Mesenchymal stem cell (in vitro differentiated cells and primary cell): ENCODE measurements around the gene C9orf72.

ENCODE experiments used
- DNase-seq: peaks from one replicate; pipeline ENCODE4 v3.0.0-alpha.2; 2013
- H2AFZ ChIP-seq: one replicate; pipeline ENCODE4 v1.6.1; 2013; ENCODE audit warnings: low read depth, mild to moderate bottlenecking, control low read depth, inconsistent platforms, low read length, moderate library complexity
- H2AK5ac ChIP-seq: 2 replicates; pipeline ENCODE4 v1.6.1; 2013; ENCODE audit warnings: low read length, moderate library complexity, mild to moderate bottlenecking, inconsistent platforms; ENCODE audit not compliant: severe bottlenecking
- H2BK120ac ChIP-seq: one replicate; pipeline ENCODE4 v1.6.1; 2013; ENCODE audit warnings: low read depth, mild to moderate bottlenecking, inconsistent platforms, low read length, moderate library complexity
- H2BK12ac ChIP-seq, 2 experiments: one replicate each; pipeline ENCODE4 v1.6.1; 2013; ENCODE audit warnings: inconsistent platforms in 2 of 2, low read length in 2 of 2, mild to moderate bottlenecking in 2 of 2, moderate library complexity in 2 of 2, control low read depth in 1 of 2
- H2BK15ac ChIP-seq: one replicate; pipeline ENCODE4 v1.6.1; 2013; ENCODE audit warnings: mild to moderate bottlenecking, low read depth, inconsistent platforms; ENCODE audit not compliant: poor library complexity, severe bottlenecking
- H2BK5ac ChIP-seq: 2 replicates; pipeline ENCODE4 v1.6.1; 2013; ENCODE audit warnings: low read depth, mild to moderate bottlenecking, low read length, control low read depth, inconsistent platforms; ENCODE audit not compliant: poor library complexity, severe bottlenecking
- H3K14ac ChIP-seq, 2 experiments: one replicate each; pipeline ENCODE4 v1.6.1; 2013; ENCODE audit warnings: inconsistent platforms in 2 of 2, low read length in 2 of 2, control low read depth in 1 of 2, mild to moderate bottlenecking in 1 of 2, moderate library complexity in 1 of 2
- H3K18ac ChIP-seq, 2 experiments: one replicate each; pipeline ENCODE4 v1.6.1; 2013; ENCODE audit warnings: inconsistent platforms in 2 of 2, low read length in 2 of 2, control low read depth in 1 of 2, low read depth in 1 of 2, mild to moderate bottlenecking in 1 of 2
- H3K23ac ChIP-seq, 2 experiments: one replicate each; pipeline ENCODE4 v1.6.1; 2013; ENCODE audit warnings: inconsistent platforms in 2 of 2, low read length in 2 of 2, mild to moderate bottlenecking in 2 of 2, moderate library complexity in 2 of 2, control low read depth in 1 of 2
- H3K27ac ChIP-seq: 2 replicates; pipeline ENCODE4 v1.5.1; 2013; ENCODE audit warnings: mild to moderate bottlenecking, moderate library complexity, low read length, control low read depth, inconsistent platforms; ENCODE audit not compliant: poor library complexity, severe bottlenecking
- H3K27me3 ChIP-seq, 2 experiments: 2 replicates each; pipeline versions ENCODE4 v1.6.1 to v1.7.0; 2013; ENCODE audit warnings: low read length in 2 of 2, mild to moderate bottlenecking in 2 of 2, moderate library complexity in 2 of 2, control low read depth in 1 of 2, inconsistent platforms in 1 of 2; ENCODE audit not compliant: control insufficient read depth in 1 of 2, insufficient read depth in 1 of 2
- H3K36me3 ChIP-seq, 2 experiments: 2 replicates each; pipeline versions ENCODE4 v1.6.1 to v1.7.0; 2013; ENCODE audit warnings: low read length in 2 of 2, control low read depth in 1 of 2, inconsistent platforms in 1 of 2, low read depth in 1 of 2, mild to moderate bottlenecking in 1 of 2; ENCODE audit not compliant: insufficient read depth in 2 of 2, control insufficient read depth in 1 of 2
- H3K4ac ChIP-seq, 2 experiments: one replicate each; pipeline ENCODE4 v1.6.1; 2013; ENCODE audit warnings: inconsistent platforms in 2 of 2, low read length in 2 of 2, mild to moderate bottlenecking in 2 of 2, moderate library complexity in 2 of 2, control low read depth in 1 of 2, low read depth in 1 of 2
- H3K4me1 ChIP-seq: 2 replicates; pipeline ENCODE4 v1.6.1; 2013; ENCODE audit warnings: low read depth, low read length, control low read depth; ENCODE audit not compliant: control insufficient read depth, insufficient read depth
- H3K4me2 ChIP-seq: 2 replicates; pipeline ENCODE4 v1.6.1; 2013; ENCODE audit warnings: low read length, mild to moderate bottlenecking, inconsistent platforms; ENCODE audit not compliant: poor library complexity, severe bottlenecking
- H3K4me3 ChIP-seq, 2 experiments: 2 replicates each; pipeline versions ENCODE4 v1.5.1 to v1.7.0; 2013; ENCODE audit warnings: low read length in 2 of 2, mild to moderate bottlenecking in 2 of 2, control low read depth in 1 of 2, low read depth in 1 of 2; ENCODE audit not compliant: insufficient read depth in 1 of 2
- H3K79me1 ChIP-seq: replicated peaks from 2 replicates; pipeline ENCODE4 v1.6.1; 2013; ENCODE audit warnings: mild to moderate bottlenecking, control low read depth, low read length, inconsistent platforms; ENCODE audit not compliant: poor library complexity, severe bottlenecking
- H3K9ac ChIP-seq: 2 replicates; pipeline ENCODE4 v1.7.0; 2013; ENCODE audit warnings: mild to moderate bottlenecking, low read length, moderate library complexity
- H3K9me3 ChIP-seq: 2 replicates; pipeline ENCODE4 v1.7.0; 2013; ENCODE audit warnings: mild to moderate bottlenecking, low read length; ENCODE audit not compliant: control insufficient read depth
- H4K8ac ChIP-seq: one replicate; pipeline ENCODE4 v1.6.1; 2013; ENCODE audit warnings: inconsistent platforms, mild to moderate bottlenecking, low read length, moderate library complexity
- H4K91ac ChIP-seq: one replicate; pipeline ENCODE4 v1.6.1; 2013; ENCODE audit warnings: mild to moderate bottlenecking, low read length, inconsistent platforms
- WGBS: methylation state at CpG from one replicate; pipeline ENCODE4 v1.1.7; 2013; ENCODE audit warnings: mixed read lengths; 5-methylcytosine and 5-hydroxymethylcytosine counted together

C9orf72 gene

DNA sequence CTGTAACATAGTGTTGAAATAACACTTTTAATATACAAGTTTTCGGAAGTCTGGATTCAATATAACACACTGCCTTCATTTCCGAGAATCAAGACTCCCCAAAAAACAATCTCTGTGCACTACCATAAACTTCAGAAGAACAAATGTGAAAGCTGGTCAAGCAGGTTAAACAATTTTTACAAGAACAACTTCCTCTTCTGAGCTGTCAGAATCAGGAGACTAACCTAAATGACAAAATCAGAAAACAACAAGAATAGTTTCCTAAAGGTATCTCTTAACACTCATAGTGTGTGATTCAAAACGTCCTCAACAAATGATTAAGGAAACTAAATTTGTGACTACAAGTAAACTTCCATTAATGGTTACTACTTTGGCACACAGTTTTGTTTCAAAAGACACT is 11.6 kb downstream of the C9orf72 start:
- 100% methylated on average over 3 of the region's 3 CpGs for WGBS
- H3K9ac ChIP-seq = no peak overlapping the region
- H3K9me3 ChIP-seq = no peaks in the 10 kb centered on the region
- H3K4me1 ChIP-seq = no peaks in the 10 kb centered on the region
- no peak overlapping the region for H2AK5ac ChIP-seq
- no peak overlapping the region for H3K18ac ChIP-seq
- H3K4ac ChIP-seq = no peak overlapping the region
- H3K4me3 ChIP-seq = no peak overlapping the region
- H2AFZ ChIP-seq = no peak overlapping the region
- H2BK5ac ChIP-seq = no peak overlapping the region
- DNase-seq = no peak
- H3K27me3 ChIP-seq = no peaks in the 10 kb centered on the region
- H2BK12ac ChIP-seq = no peak overlapping the region
- no peak overlapping the region for H3K4me2 ChIP-seq
- no peak overlapping the region for H4K8ac ChIP-seq
- no peak overlapping the region for H3K23ac ChIP-seq
- no peak overlapping the region for H2BK15ac ChIP-seq
- peaks cover 0 to 50% of the 10 kb centered on the region in 2 experiments for H3K36me3 ChIP-seq
- H3K27ac ChIP-seq = no peak overlapping the region
- no peak overlapping the region for H2BK120ac ChIP-seq
- H3K14ac ChIP-seq = no peak overlapping the region
- no peaks in the 10 kb centered on the region for H3K79me1 ChIP-seq
- H4K91ac ChIP-seq = no peak overlapping the region

DNA sequence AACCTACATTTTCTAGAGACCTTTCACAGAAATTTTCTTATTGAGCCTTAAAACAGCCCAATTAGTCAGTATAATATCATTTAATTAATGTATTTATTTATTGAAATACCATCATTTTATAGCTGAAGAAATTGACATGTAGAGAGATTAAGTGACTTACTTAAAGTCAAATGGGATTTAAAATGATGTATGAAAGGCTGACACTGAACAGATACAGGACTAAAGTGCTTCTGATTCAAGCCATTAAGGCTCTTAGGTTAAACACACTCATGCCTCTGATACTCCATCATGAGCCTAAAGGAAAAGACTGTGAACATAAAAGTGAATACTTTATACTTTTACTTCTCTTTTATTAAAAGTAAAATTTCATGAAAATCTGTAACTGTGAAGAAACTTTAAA is 12.8 kb downstream of the C9orf72 start:
- DNase-seq = no peak
- H3K4me3 ChIP-seq = no peak overlapping the region
- H2BK5ac ChIP-seq = no peak overlapping the region
- H2AK5ac ChIP-seq = no peak overlapping the region
- no peaks in the 10 kb centered on the region for H3K4me1 ChIP-seq
- no peak overlapping the region for H3K18ac ChIP-seq
- H3K27me3 ChIP-seq = no peaks in the 10 kb centered on the region
- H3K4me2 ChIP-seq = no peak overlapping the region
- no peak overlapping the region for H3K9ac ChIP-seq
- no peak overlapping the region for H3K27ac ChIP-seq
- H3K14ac ChIP-seq = no peak overlapping the region
- no peaks in the 10 kb centered on the region for H3K9me3 ChIP-seq
- H2BK12ac ChIP-seq = no peak overlapping the region
- H3K36me3 ChIP-seq = peaks cover 0 to 56% of the 10 kb centered on the region in 2 experiments
- H2BK15ac ChIP-seq = no peak overlapping the region
- no peaks in the 10 kb centered on the region for H3K79me1 ChIP-seq
- H4K8ac ChIP-seq = no peak overlapping the region
- H4K91ac ChIP-seq = no peak overlapping the region
- H2BK120ac ChIP-seq = no peak overlapping the region
- H3K4ac ChIP-seq = no peak overlapping the region
- H2AFZ ChIP-seq = no peak overlapping the region
- no peak overlapping the region for H3K23ac ChIP-seq

DNA sequence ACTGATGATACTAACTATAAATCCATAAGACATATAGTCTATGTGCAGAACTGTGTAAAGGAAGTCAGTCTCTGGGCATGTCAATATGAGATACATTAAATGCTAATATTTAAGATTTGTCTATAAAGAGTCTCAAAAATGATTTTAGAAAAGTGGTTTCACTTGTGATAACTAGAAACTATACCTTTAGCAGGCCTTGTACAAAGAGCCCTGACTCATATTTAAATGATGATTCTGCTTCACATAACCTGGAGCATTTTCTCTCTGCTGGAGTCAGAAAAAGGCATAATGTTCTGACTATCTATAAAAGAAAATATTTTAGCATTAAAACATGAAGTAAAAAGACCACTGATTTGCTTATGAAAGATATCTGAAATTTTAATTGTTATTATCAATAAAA is 15.0 kb downstream of the C9orf72 start:
- no peaks in the 10 kb centered on the region for H3K79me1 ChIP-seq
- H3K27ac ChIP-seq = no peak overlapping the region
- H3K4me2 ChIP-seq = no peak overlapping the region
- H4K91ac ChIP-seq = no peak overlapping the region
- H3K4me1 ChIP-seq = no peaks in the 10 kb centered on the region
- DNase-seq = no peak
- no peak overlapping the region for H3K4ac ChIP-seq
- no peak overlapping the region for H2AFZ ChIP-seq
- no peak overlapping the region for H2AK5ac ChIP-seq
- H2BK120ac ChIP-seq = no peak overlapping the region
- H3K4me3 ChIP-seq = no peak overlapping the region
- no peaks in the 10 kb centered on the region for H3K27me3 ChIP-seq
- H4K8ac ChIP-seq = no peak overlapping the region
- H3K18ac ChIP-seq = no peak overlapping the region
- no peak overlapping the region for H3K23ac ChIP-seq
- no peak overlapping the region for H3K14ac ChIP-seq
- H3K9ac ChIP-seq = no peak overlapping the region
- no peak overlapping the region for H2BK5ac ChIP-seq
- H2BK12ac ChIP-seq = no peak overlapping the region
- H3K36me3 ChIP-seq = peaks cover 0 to 58% of the 10 kb centered on the region in 2 experiments
- H3K9me3 ChIP-seq = no peaks in the 10 kb centered on the region
- H2BK15ac ChIP-seq = no peak overlapping the region

DNA sequence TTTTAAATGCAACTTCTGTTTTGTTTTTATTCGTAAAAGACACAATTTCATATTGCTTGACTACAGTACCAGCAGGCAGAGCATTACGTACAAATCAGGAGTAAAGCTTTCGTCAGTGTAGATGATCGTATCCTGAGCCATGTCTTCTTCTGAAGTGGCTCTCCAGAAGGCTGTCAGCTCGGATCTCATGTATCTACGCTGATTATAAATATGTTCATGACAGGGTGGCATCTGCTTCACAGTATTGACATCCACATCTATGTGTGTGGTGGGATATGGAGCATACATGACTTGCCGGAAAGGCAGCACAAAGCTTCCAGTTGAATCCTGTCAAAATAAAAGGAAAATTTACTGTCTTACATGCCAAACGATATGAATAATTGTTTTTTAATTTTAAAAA is 16.8 kb downstream of the C9orf72 start:
- no peaks in the 10 kb centered on the region for H3K79me1 ChIP-seq
- 93% methylated on average over 5 of the region's 8 CpGs for WGBS
- no peak overlapping the region for H3K27ac ChIP-seq
- no peak overlapping the region for H3K9ac ChIP-seq
- H3K18ac ChIP-seq = no peak overlapping the region
- no peak overlapping the region for H4K91ac ChIP-seq
- DNase-seq = no peak
- no peaks in the 10 kb centered on the region for H3K27me3 ChIP-seq
- no peak overlapping the region for H3K4me2 ChIP-seq
- no peaks in the 10 kb centered on the region for H3K4me1 ChIP-seq
- H3K14ac ChIP-seq = no peak overlapping the region
- H2AFZ ChIP-seq = no peak overlapping the region
- H3K4me3 ChIP-seq = no peak overlapping the region
- no peak overlapping the region for H2BK12ac ChIP-seq
- H2AK5ac ChIP-seq = no peak overlapping the region
- H2BK15ac ChIP-seq = no peak overlapping the region
- no peak overlapping the region for H4K8ac ChIP-seq
- H3K4ac ChIP-seq = no peak overlapping the region
- H2BK120ac ChIP-seq = no peak overlapping the region
- peaks cover 0 to 54% of the 10 kb centered on the region in 2 experiments for H3K36me3 ChIP-seq
- H3K23ac ChIP-seq = no peak overlapping the region
- no peaks in the 10 kb centered on the region for H3K9me3 ChIP-seq
- H2BK5ac ChIP-seq = no peak overlapping the region
